Transverse colon (tissue), 4 donors: ENCODE data around the gene PPIC.

Experiments used
- CTCF ChIP-seq, 5 experiments: fragments of 200-600 bp in 3 of 5; fragments of 450-650 bp in 2 of 5; sonication (generic) in 3 of 5; IDR thresholded peaks; 1 replicate in 2 of 5; 2 replicates in 3 of 5; pipeline ENCODE4 v1.5.1; 2016 to 2017; ENCODE audit warnings: antibody characterized with exemption in 5 of 5, inconsistent platforms in 3 of 5, mild to moderate bottlenecking in 2 of 5, moderate library complexity in 1 of 5
- POLR2A ChIP-seq: fragments of 450-650 bp; IDR thresholded peaks from one replicate; pipeline ENCODE4 v1.6.1; 2016; ENCODE audit warnings: antibody characterized with exemption, mild to moderate bottlenecking, moderate library complexity
- POLR2AphosphoS5 ChIP-seq, 3 donors: sonication (generic); formaldehyde crosslinking; IDR thresholded peaks; one replicate each; pipeline ENCODE4 v1.6.1; 2016; ENCODE audit warnings: antibody characterized with exemption in 3 of 3

GRCh38 chr5:123037104-123037418, 536 bp upstream of the PPIC start:
- TF ChIP-seq CTCF (IDR thresholded peaks at IDR 0.05) (no peak), POLR2A (no peak), POLR2AphosphoS5 (IDR thresholded peaks at IDR 0.05) (no peak)
